ENCODE results near the gene CYBA.

- TF ChIP-seq CTCF (IDR thresholded peaks at IDR 0.05) (peak in 4 of 5 experiments; percentile 33 to 51 (median 36)), POLR2AphosphoS5 (IDR thresholded peaks at IDR 0.05) (no peak), EP300 (IDR thresholded peaks at IDR 0.05; ENCODE audit: low read depth) (no peak), POLR2A (IDR thresholded peaks at IDR 0.05) (no peak)
Observed at GRCh38 chr16:88685156-88686061, 34.6 kb upstream of the CYBA start.

Data from transverse colon (tissue), 4 donors.